Ascending aorta (tissue), 2 donors: Measurements from ENCODE around the gene THADA. TPM values are rescaled to one million over a fixed set of nuclear protein-coding genes. Genes with fewer than 3 reads are reported as not detected.
A peak's percentile ranks its signal among the peaks of the same experiment; 100 is the strongest.

Source experiments
- DNase-seq, 2 donors: peaks; one replicate each; pipeline ENCODE4 v3.0.0-alpha.2; 2019; ENCODE audit warnings: low spot score in 2 of 2
- H3K27ac ChIP-seq, 2 donors: fragments of 200-600 bp; sonication (generic); one replicate each; pipeline ENCODE4 v1.5.1; 2016 to 2017; ENCODE audit warnings: mild to moderate bottlenecking in 1 of 2
- H3K27me3 ChIP-seq: fragments of 200-600 bp; sonication (generic); one replicate; pipeline ENCODE4 v1.5.1; 2017
- H3K36me3 ChIP-seq, 2 donors: fragments of 200-600 bp; sonication (generic); one replicate each; pipeline ENCODE4 v1.5.1; 2016
- H3K4me1 ChIP-seq, 2 donors: fragments of 200-600 bp; sonication (generic); one replicate each; pipeline ENCODE4 v1.5.1; 2016 to 2017; ENCODE audit warnings: mild to moderate bottlenecking in 1 of 2
- H3K4me3 ChIP-seq, 2 donors: fragments of 200-600 bp; sonication (generic); one replicate each; pipeline ENCODE4 v1.5.1; 2016 to 2017; ENCODE audit warnings: mild to moderate bottlenecking in 1 of 2
- H3K9me3 ChIP-seq, 2 donors: fragments of 200-600 bp; sonication (generic); one replicate each; pipeline ENCODE4 v1.5.1; 2016
- CTCF ChIP-seq, 3 experiments: fragments of 200-600 bp in 2 of 3; fragments of 450-650 bp in 1 of 3; sonication (generic) in 2 of 3; IDR thresholded peaks; one replicate each; pipeline ENCODE4 v1.5.1; 2016 to 2019; ENCODE audit warnings: antibody characterized with exemption in 3 of 3, mild to moderate bottlenecking in 1 of 3, moderate library complexity in 1 of 3
- intact Hi-C: fragments of 100-400 bp; cut with DNase I; formaldehyde crosslinking; loops from one replicate; pipeline ENCODE4 v1.15.1; 2023
- total RNA-seq: library from RNA; depleted of rRNA; stranded (reverse); fragments of >200 nt; gene quantifications from one replicate; pipeline ENCODE4 v1.1.0, GENCODE V29; 2016

Gene THADA
- total RNA-seq, 1 donor from 2014 or later, result 27.4 TPM

GRCh38 chr2:43415592-43415991 lies 180.2 kb downstream of the THADA start:
- Histone ChIP-seq H3K27me3 (no peaks in the 10 kb centered on the region), H3K4me1 (peaks cover 12 to 77% of the 10 kb centered on the region in 2 donors), H3K4me3 (no peak overlapping the region), H3K9me3 (no peaks in the 10 kb centered on the region), H3K36me3 (no peaks in the 10 kb centered on the region), H3K27ac (peak overlapping the region; percentile 58 to 66)
- no peak for TF ChIP-seq CTCF (IDR thresholded peaks at IDR 0.05)
- intact Hi-C loops, result no loop called here
- no peak for DNase-seq

- no peak overlapping the region for H3K4me3 ChIP-seq
- H3K36me3 ChIP-seq, result no peaks in the 10 kb centered on the region
- H3K27me3 ChIP-seq, result no peaks in the 10 kb centered on the region
- no peak for TF ChIP-seq CTCF (IDR thresholded peaks at IDR 0.05)
- peak overlapping the region; percentile 58 to 66 for H3K27ac ChIP-seq
- no peaks in the 10 kb centered on the region for H3K9me3 ChIP-seq
- peaks cover 13 to 69% of the 10 kb centered on the region in 2 donors for H3K4me1 ChIP-seq
- intact Hi-C loops, result loop anchor here (5.0 kb wide), 1 partner anchor 53 kb away; no protein-coding TSS in a partner anchor
- DNase-seq, result no peak
These were observed 181.2 kb downstream of the THADA start for GRCh38 chr2:43414586-43415135.

- no peak for DNase-seq
- Histone ChIP-seq H3K27ac (peak overlapping the region; percentile 58 to 66), H3K4me1 (peaks cover 13 to 63% of the 10 kb centered on the region in 2 donors), H3K9me3 (no peaks in the 10 kb centered on the region), H3K4me3 (no peak overlapping the region), H3K27me3 (no peaks in the 10 kb centered on the region), H3K36me3 (no peaks in the 10 kb centered on the region)
- TF ChIP-seq CTCF (IDR thresholded peaks at IDR 0.05), result no peak
- intact Hi-C loops, result loop anchor here (5.0 kb wide), 1 partner anchor 53 kb away; no protein-coding TSS in a partner anchor
These were observed 181.8 kb downstream of the THADA start for GRCh38 chr2:43414033-43414432.

- DNase-seq, result no peak
- Histone ChIP-seq H3K27me3 (no peaks in the 10 kb centered on the region), H3K4me3 (no peak overlapping the region), H3K9me3 (no peaks in the 10 kb centered on the region), H3K27ac (peak overlapping the region; percentile 39 to 49), H3K4me1 (peaks cover 13 to 56% of the 10 kb centered on the region in 2 donors), H3K36me3 (no peaks in the 10 kb centered on the region)
- TF ChIP-seq CTCF (IDR thresholded peaks at IDR 0.05), result no peak
- intact Hi-C loops, result loop anchor here (5.0 kb wide), 1 partner anchor 55 kb away; no protein-coding TSS in a partner anchor
These were observed 183.6 kb downstream of the THADA start for GRCh38 chr2:43412114-43412753.

- DNase-seq, result no peak
These were observed 185.7 kb downstream of the THADA start for GRCh38 chr2:43410055-43410604.

More at GRCh38 chr2:43410055-43410604, 185.7 kb downstream of the THADA start:
- peaks cover 9 to 53% of the 10 kb centered on the region in 2 donors for H3K4me1 ChIP-seq
- no peaks in the 10 kb centered on the region for H3K9me3 ChIP-seq
- H3K27ac ChIP-seq, result no peak overlapping the region
- TF ChIP-seq CTCF (IDR thresholded peaks at IDR 0.05), result no peak
- no peaks in the 10 kb centered on the region for H3K27me3 ChIP-seq
- no peaks in the 10 kb centered on the region for H3K36me3 ChIP-seq
- intact Hi-C loops, result loop anchor here (5.0 kb wide), 1 partner anchor 57 kb away; no protein-coding TSS in a partner anchor
- no peak overlapping the region for H3K4me3 ChIP-seq
